ENCODE results near the gene ADAMTS12. TPM values are rescaled to one million over a fixed set of nuclear protein-coding genes. Genes with fewer than 3 reads are reported as not detected.
A peak's percentile ranks its signal among the peaks of the same experiment; 100 is the strongest.

The ADAMTS12 gene
- total and polyA plus RNA-seq, 8 donors, result 0.31 to 4.2 (median 0.40) TPM

GRCh38 chr5:33563983-33564908, 327.5 kb downstream of the ADAMTS12 start:
- no peak overlapping the region for H3K27ac ChIP-seq
- 84 to 85% methylated on average over 2 of the region's 2 CpGs for WGBS, 2 donors

GRCh38 chr5:33563530-33563929, 328.3 kb downstream of the ADAMTS12 start:
- H3K4me1 ChIP-seq, result peaks cover 0 to 13% (median 7%) of the 10 kb centered on the region in 3 donors
- DNase-seq (no peak), FAIRE-seq (no peak), ATAC-seq (peak in 1 of 4 donors; percentile 10)
- no peaks in the 10 kb centered on the region for H3K27me3 ChIP-seq
- no peak overlapping the region for H3K4me3 ChIP-seq
- TF ChIP-seq, protein P1, sequence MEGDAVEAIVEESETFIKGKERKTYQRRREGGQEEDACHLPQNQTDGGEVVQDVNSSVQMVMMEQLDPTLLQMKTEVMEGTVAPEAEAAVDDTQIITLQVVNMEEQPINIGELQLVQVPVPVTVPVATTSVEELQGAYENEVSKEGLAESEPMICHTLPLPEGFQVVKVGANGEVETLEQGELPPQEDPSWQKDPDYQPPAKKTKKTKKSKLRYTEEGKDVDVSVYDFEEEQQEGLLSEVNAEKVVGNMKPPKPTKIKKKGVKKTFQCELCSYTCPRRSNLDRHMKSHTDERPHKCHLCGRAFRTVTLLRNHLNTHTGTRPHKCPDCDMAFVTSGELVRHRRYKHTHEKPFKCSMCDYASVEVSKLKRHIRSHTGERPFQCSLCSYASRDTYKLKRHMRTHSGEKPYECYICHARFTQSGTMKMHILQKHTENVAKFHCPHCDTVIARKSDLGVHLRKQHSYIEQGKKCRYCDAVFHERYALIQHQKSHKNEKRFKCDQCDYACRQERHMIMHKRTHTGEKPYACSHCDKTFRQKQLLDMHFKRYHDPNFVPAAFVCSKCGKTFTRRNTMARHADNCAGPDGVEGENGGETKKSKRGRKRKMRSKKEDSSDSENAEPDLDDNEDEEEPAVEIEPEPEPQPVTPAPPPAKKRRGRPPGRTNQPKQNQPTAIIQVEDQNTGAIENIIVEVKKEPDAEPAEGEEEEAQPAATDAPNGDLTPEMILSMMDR (IDR thresholded peaks at IDR 0.05), result no peak
- no peaks in the 10 kb centered on the region for H3K36me3 ChIP-seq
- H3K9me3 ChIP-seq, result no peaks in the 10 kb centered on the region
- no peak overlapping the region for H3K27ac ChIP-seq
- WGBS, 2 donors, result 30 to 45% methylated on average over 2 of the region's 2 CpGs
- intact Hi-C loops (cut with DNase I), result no loop called here

More at GRCh38 chr5:33563983-33564908, 327.5 kb downstream of the ADAMTS12 start:
- Histone ChIP-seq H3K36me3 (no peaks in the 10 kb centered on the region), H3K9me3 (no peaks in the 10 kb centered on the region), H3K4me1 (peaks cover 0 to 13% (median 7%) of the 10 kb centered on the region in 3 donors), H3K4me3 (no peak overlapping the region), H3K27me3 (no peaks in the 10 kb centered on the region)
- TF ChIP-seq, protein P1 (IDR thresholded peaks at IDR 0.05), result no peak
- DNase-seq (no peak), FAIRE-seq (no peak), ATAC-seq (peak in 1 of 4 donors; percentile 25)
- intact Hi-C loops (cut with DNase I), result no loop called here

GRCh38 chr5:33558489-33558888, 333.3 kb downstream of the ADAMTS12 start:
- TF ChIP-seq, protein P1 (IDR thresholded peaks at IDR 0.05), result no peak
- H3K9me3 ChIP-seq, result no peaks in the 10 kb centered on the region
- H3K36me3 ChIP-seq, result no peaks in the 10 kb centered on the region
- WGBS, 2 donors, result 47 to 56% methylated on average over 1 of the region's 1 CpG
- DNase-seq, result no peak
- peak in 2 of 4 donors; percentile 17 to 61 for ATAC-seq
- H3K4me3 ChIP-seq, result no peak overlapping the region
- FAIRE-seq, result no peak
- H3K4me1 ChIP-seq, result peaks cover 0 to 8% (median 4%) of the 10 kb centered on the region in 3 donors
- no peaks in the 10 kb centered on the region for H3K27me3 ChIP-seq
- intact Hi-C loops (cut with DNase I), result no loop called here
- no peak overlapping the region for H3K27ac ChIP-seq

- 33 to 39% methylated on average over 3 of the region's 3 CpGs for WGBS, 2 donors
- no peak overlapping the region for H3K4me3 ChIP-seq
- H3K4me1 ChIP-seq, result peaks cover 0 to 8% (median 4%) of the 10 kb centered on the region in 3 donors
- H3K27me3 ChIP-seq, result no peaks in the 10 kb centered on the region
- intact Hi-C loops (cut with DNase I), result no loop called here
- FAIRE-seq, result no peak
- no peak for ATAC-seq
- no peaks in the 10 kb centered on the region for H3K36me3 ChIP-seq
- TF ChIP-seq, protein P1 (IDR thresholded peaks at IDR 0.05), result no peak
- no peak overlapping the region for H3K27ac ChIP-seq
- no peaks in the 10 kb centered on the region for H3K9me3 ChIP-seq
- DNase-seq, result no peak
Measured at GRCh38 chr5:33557605-33558004, 334.2 kb downstream of the ADAMTS12 start.
